GM18909 (cell line): ENCODE data around the gene EIF4G1.

Experiments used
- ATAC-seq: cut with Tn5 transposase; IDR thresholded peaks from one replicate; pipeline ENCODE4 v1.9.1; 2021; ENCODE audit warnings: mild to moderate bottlenecking; ENCODE audit not compliant: unreplicated experiment, poor library complexity

Gene EIF4G1

GRCh38 chr3:184381261-184382224, 67.1 kb downstream of the EIF4G1 start:
- no peak for ATAC-seq

GRCh38 chr3:184382326-184383032, 68.1 kb downstream of the EIF4G1 start:
- no peak for ATAC-seq

GRCh38 chr3:184383033-184383740, 68.8 kb downstream of the EIF4G1 start:
- ATAC-seq: no peak

- no peak for ATAC-seq
Observed at GRCh38 chr3:184384342-184384741, 69.9 kb downstream of the EIF4G1 start.
